HCT116 (cell line): ENCODE measurements around the gene RELCH. TPM values are rescaled to one million over a fixed set of nuclear protein-coding genes. Genes with fewer than 3 reads are reported as not detected.

Experiments
- ATAC-seq: fragments of 200-7000 bp; cut with Tn5 transposase; 2 replicates; pipeline ENCODE4 v1.9.1; 2020; ENCODE audit warnings: mild to moderate bottlenecking, moderate library complexity
- BruUV-seq: library from RNA; stranded (reverse); fragments of 400-500 nt; replicated peaks from 2 replicates; lab custom pipeline; 2021; lab: Mats Ljungman, UMichigan
- CTCF ChIA-PET: fragments of 300-600 bp; sonication (Branson Sonifier 250); formaldehyde crosslinking; loops from one replicate; lab custom pipeline; 2021; ENCODE audit warnings: antibody characterized with exemption; lab: Charles Lee
- POLR2A ChIA-PET: fragments of 300-600, 350-600 bp; sonication (Branson Sonifier 250); formaldehyde crosslinking; loops from one replicate; lab custom pipeline; 2021; ENCODE audit warnings: antibody characterized with exemption; lab: Charles Lee
- RAD21 ChIA-PET, 2 experiments: fragments of 300-600 bp; sonication (Branson Sonifier 250); formaldehyde crosslinking; loops; one replicate each; lab custom pipeline; 2023; ENCODE audit warnings: low total read pairs in 2 of 2; ENCODE audit not compliant: uncharacterized antibody in 2 of 2, unreplicated experiment in 2 of 2, low non-redundant PET in 1 of 2; lab: Charles Lee
- DNase-seq: peaks from one replicate; pipeline ENCODE4 v3.0.0-alpha.2; 2010; ENCODE audit warnings: low read depth, low spot score
- H2AFZ ChIP-seq: fragments of 200-600 bp; shearing (Covaris generic), sonication (generic); 2 replicates; pipeline ENCODE4 v1.6.1; 2017; ENCODE audit warnings: low read depth, mixed run types, mixed read lengths, antibody characterized with exemption, low read length; ENCODE audit not compliant: poor library complexity, severe bottlenecking
- H3K27ac ChIP-seq: 2 replicates; pipeline ENCODE4 v1.5.1; 2012; ENCODE audit warnings: low read depth, low read length
- H3K27me3 ChIP-seq: fragments of 200-600 bp; sonication (generic); 2 replicates; pipeline ENCODE4 v1.6.1; 2016; ENCODE audit warnings: mixed run types, low read length, mixed read lengths; ENCODE audit not compliant: insufficient read depth
- H3K36me3 ChIP-seq, 2 experiments: fragments of 200-500 bp in 1 of 2; fragments of 200-600 bp in 1 of 2; sonication (Bioruptor generic) in 1 of 2; sonication (generic) in 1 of 2; 2 replicates each; pipeline versions ENCODE4 v1.5.1 to v1.6.1; 2014 to 2016; ENCODE audit warnings: low read length in 2 of 2, inconsistent platforms in 1 of 2, mixed read lengths in 1 of 2, mixed run types in 1 of 2; ENCODE audit not compliant: insufficient read depth in 2 of 2, control insufficient read depth in 1 of 2
- H3K4me1 ChIP-seq, 2 experiments: fragments of 200-600 bp in 1 of 2; sonication (generic) in 1 of 2; 2 replicates each; pipeline versions ENCODE4 v1.5.1 to v1.6.1; 2012 to 2017; ENCODE audit warnings: low read length in 2 of 2, inconsistent platforms in 1 of 2, mild to moderate bottlenecking in 1 of 2, mixed read lengths in 1 of 2, mixed run types in 1 of 2, moderate library complexity in 1 of 2; ENCODE audit not compliant: insufficient read depth in 2 of 2, control insufficient read depth in 1 of 2
- H3K4me2 ChIP-seq: fragments of 200-600 bp; sonication (generic); 2 replicates; pipeline ENCODE4 v1.6.1; 2017; ENCODE audit warnings: mixed run types, low read length, mixed read lengths
- H3K4me3 ChIP-seq, 2 experiments: fragments of 200-600 bp in 1 of 2; sonication (generic) in 1 of 2; replicated peaks in 1 of 2; 2 replicates each; pipeline ENCODE4 v1.5.1; 2011 to 2016; ENCODE audit warnings: low read length in 2 of 2, control low read depth in 1 of 2, low read depth in 1 of 2, mild to moderate bottlenecking in 1 of 2, mixed read lengths in 1 of 2, mixed run types in 1 of 2
- H3K79me2 ChIP-seq: fragments of 200-600 bp; sonication (generic); 2 replicates; pipeline ENCODE4 v1.6.1; 2017; ENCODE audit warnings: mild to moderate bottlenecking, mixed run types, low read length, moderate library complexity, mixed read lengths; ENCODE audit not compliant: insufficient read depth
- H3K9ac ChIP-seq: fragments of 200-600 bp; sonication (generic); 2 replicates; pipeline ENCODE4 v1.6.1; 2016; ENCODE audit warnings: low read length, mixed read lengths
- H3K9me2 ChIP-seq: fragments of 200-600 bp; sonication (generic), shearing (Covaris generic); 2 replicates; pipeline ENCODE4 v1.6.1; 2017; ENCODE audit warnings: mixed run types, mild to moderate bottlenecking, moderate library complexity; ENCODE audit not compliant: insufficient read depth
- H3K9me3 ChIP-seq, 2 experiments: fragments of 200-500 bp in 1 of 2; fragments of 200-600 bp in 1 of 2; sonication (Bioruptor generic) in 1 of 2; sonication (generic) in 1 of 2; 2 replicates each; pipeline ENCODE4 v1.6.1; 2014 to 2017; ENCODE audit warnings: low read length in 2 of 2, mixed read lengths in 2 of 2, inconsistent platforms in 1 of 2, low read depth in 1 of 2, mild to moderate bottlenecking in 1 of 2, mixed run types in 1 of 2, moderate library complexity in 1 of 2; ENCODE audit not compliant: control insufficient read depth in 1 of 2, insufficient read depth in 1 of 2
- H4K20me1 ChIP-seq: fragments of 200-600 bp; sonication (generic), shearing (Covaris generic); 2 replicates; pipeline ENCODE4 v1.6.1; 2017; ENCODE audit warnings: mixed run types, mild to moderate bottlenecking, moderate library complexity; ENCODE audit not compliant: insufficient read depth
- CBX3 ChIP-seq: IDR thresholded peaks from 2 replicates; pipeline ENCODE4 v1.6.1; 2012; ENCODE audit warnings: low read depth
- CEBPB ChIP-seq: IDR thresholded peaks from 2 replicates; pipeline ENCODE4 v1.6.1; 2012; ENCODE audit warnings: low read depth
- POLR2A ChIP-seq: IDR thresholded peaks from 2 replicates; pipeline ENCODE4 v1.7.0; 2011; ENCODE audit warnings: borderline replicate concordance; ENCODE audit not compliant: insufficient read depth, insufficient read length; ENCODE audit errors: extremely low read depth
- POLR2AphosphoS5 ChIP-seq: IDR thresholded peaks from 2 replicates; pipeline ENCODE4 v1.6.1; 2011; ENCODE audit warnings: mild to moderate bottlenecking, low read depth, low read length, moderate library complexity
- SIN3A ChIP-seq: IDR thresholded peaks from 2 replicates; pipeline ENCODE4 v1.6.1; 2012; ENCODE audit warnings: low read depth
- TCF7L2 ChIP-seq: IDR thresholded peaks from 2 replicates; pipeline ENCODE4 v1.7.0; 2011; ENCODE audit warnings: borderline replicate concordance, inconsistent platforms; ENCODE audit not compliant: insufficient read depth, insufficient read length; ENCODE audit errors: extremely low read depth
- ZFX ChIP-seq: fragments of 450-650 bp; IDR thresholded peaks from 2 replicates; pipeline ENCODE4 v1.6.1; 2017
- intact Hi-C: fragments of 100-400 bp; cut with micrococcal nuclease; formaldehyde crosslinking; loops from 2 replicates; pipeline ENCODE4 v1.10.0; 2022
- total RNA-seq: library from RNA; stranded (reverse); gene quantifications from one replicate; pipeline ENCODE4 v1.2.1, GENCODE V29; 2021; ENCODE audit not compliant: unreplicated experiment
- TF ChIP-seq, protein P1 (sequence below): IDR thresholded peaks from 2 replicates; pipeline ENCODE4 v1.6.1; 2012; ENCODE audit warnings: low read depth
- TF ChIP-seq, protein P2 (sequence below): IDR thresholded peaks from 2 replicates; pipeline ENCODE4 v1.6.1; 2012

The RELCH gene
- total RNA-seq, 1 experiment from 2014 or later = 17.4 TPM

GRCh38 chr18:62205824-62206223, 18.8 kb downstream of the RELCH start:
- no peak overlapping the region for H3K9ac ChIP-seq
- intact Hi-C loops = no loop called here
- RAD21 ChIA-PET = no interaction called here
- ATAC-seq (no peak), DNase-seq (no peak)
- no peaks in the 10 kb centered on the region for H3K4me1 ChIP-seq
- no peak overlapping the region for H3K27ac ChIP-seq
- no peaks in the 10 kb centered on the region for H4K20me1 ChIP-seq
- H3K4me3 ChIP-seq = no peak overlapping the region
- H3K9me2 ChIP-seq = no peaks in the 10 kb centered on the region
- no TSS peak for BruUV-seq
- no peaks in the 10 kb centered on the region for H3K36me3 ChIP-seq
- H3K4me2 ChIP-seq = no peak overlapping the region
- CTCF ChIA-PET = no interaction called here
- no peak overlapping the region for H2AFZ ChIP-seq
- H3K27me3 ChIP-seq = no peaks in the 10 kb centered on the region
- TF ChIP-seq CBX3 (no peak), POLR2A (no peak), ZFX (no peak), CEBPB (no peak), TCF7L2 (no peak), POLR2AphosphoS5 (no peak), SIN3A (no peak)
- TF ChIP-seq, protein P1, sequence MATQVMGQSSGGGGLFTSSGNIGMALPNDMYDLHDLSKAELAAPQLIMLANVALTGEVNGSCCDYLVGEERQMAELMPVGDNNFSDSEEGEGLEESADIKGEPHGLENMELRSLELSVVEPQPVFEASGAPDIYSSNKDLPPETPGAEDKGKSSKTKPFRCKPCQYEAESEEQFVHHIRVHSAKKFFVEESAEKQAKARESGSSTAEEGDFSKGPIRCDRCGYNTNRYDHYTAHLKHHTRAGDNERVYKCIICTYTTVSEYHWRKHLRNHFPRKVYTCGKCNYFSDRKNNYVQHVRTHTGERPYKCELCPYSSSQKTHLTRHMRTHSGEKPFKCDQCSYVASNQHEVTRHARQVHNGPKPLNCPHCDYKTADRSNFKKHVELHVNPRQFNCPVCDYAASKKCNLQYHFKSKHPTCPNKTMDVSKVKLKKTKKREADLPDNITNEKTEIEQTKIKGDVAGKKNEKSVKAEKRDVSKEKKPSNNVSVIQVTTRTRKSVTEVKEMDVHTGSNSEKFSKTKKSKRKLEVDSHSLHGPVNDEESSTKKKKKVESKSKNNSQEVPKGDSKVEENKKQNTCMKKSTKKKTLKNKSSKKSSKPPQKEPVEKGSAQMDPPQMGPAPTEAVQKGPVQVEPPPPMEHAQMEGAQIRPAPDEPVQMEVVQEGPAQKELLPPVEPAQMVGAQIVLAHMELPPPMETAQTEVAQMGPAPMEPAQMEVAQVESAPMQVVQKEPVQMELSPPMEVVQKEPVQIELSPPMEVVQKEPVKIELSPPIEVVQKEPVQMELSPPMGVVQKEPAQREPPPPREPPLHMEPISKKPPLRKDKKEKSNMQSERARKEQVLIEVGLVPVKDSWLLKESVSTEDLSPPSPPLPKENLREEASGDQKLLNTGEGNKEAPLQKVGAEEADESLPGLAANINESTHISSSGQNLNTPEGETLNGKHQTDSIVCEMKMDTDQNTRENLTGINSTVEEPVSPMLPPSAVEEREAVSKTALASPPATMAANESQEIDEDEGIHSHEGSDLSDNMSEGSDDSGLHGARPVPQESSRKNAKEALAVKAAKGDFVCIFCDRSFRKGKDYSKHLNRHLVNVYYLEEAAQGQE = no peak
- TF ChIP-seq, protein P2, sequence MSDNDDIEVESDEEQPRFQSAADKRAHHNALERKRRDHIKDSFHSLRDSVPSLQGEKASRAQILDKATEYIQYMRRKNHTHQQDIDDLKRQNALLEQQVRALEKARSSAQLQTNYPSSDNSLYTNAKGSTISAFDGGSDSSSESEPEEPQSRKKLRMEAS = no peak
- POLR2A ChIA-PET = no interaction called here
- H3K9me3 ChIP-seq = no peaks in the 10 kb centered on the region
- H3K79me2 ChIP-seq = peaks cover 81% of the 10 kb centered on the region
